HG03442 (cell line): ENCODE data around the gene BCAS4.

Experiments used
- ATAC-seq: cut with Tn5 transposase; IDR thresholded peaks from one replicate; pipeline ENCODE4 v1.9.1; 2021; ENCODE audit warnings: mild to moderate bottlenecking, moderate library complexity; ENCODE audit not compliant: unreplicated experiment

BCAS4 gene

DNA sequence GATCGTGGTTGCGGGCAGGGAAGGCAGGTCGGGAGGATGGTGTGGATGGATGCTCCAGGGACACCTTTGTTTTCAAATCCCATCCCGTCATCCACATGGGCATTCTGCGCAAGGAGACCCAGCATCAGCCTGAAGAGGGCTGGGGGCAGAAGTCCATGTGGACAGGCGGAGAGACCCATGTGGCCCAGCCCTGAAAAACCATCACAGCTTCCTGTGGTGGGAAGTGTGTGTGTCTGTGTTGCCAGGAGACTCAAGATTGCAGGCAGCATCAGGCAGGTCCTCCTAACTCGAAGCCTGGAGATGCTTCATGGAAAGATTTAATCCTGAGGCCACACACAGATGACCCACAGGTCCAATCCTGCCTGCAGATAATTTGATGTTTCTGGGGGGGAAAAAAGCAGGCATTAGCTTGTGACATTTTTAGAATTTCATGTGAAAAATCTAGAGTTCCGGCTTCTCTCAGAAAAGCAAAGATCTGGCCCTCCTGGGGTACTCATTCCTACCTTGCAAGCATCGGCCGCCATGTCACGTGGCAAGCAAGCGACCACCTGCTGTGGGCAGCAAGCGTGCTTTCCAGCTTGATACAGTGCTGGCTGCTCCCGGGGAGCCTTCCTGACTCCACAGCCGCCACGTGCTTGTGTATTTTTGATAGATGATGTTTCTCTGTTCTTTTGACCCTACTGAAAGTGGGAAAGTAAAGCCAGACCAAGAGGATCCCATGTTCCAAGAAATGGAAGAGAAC lies 25.8 kb downstream of the BCAS4 start:
- no peak for ATAC-seq

GRCh38 chr20:50821257-50821921 lies 26.5 kb downstream of the BCAS4 start:
- ATAC-seq: no peak

DNA sequence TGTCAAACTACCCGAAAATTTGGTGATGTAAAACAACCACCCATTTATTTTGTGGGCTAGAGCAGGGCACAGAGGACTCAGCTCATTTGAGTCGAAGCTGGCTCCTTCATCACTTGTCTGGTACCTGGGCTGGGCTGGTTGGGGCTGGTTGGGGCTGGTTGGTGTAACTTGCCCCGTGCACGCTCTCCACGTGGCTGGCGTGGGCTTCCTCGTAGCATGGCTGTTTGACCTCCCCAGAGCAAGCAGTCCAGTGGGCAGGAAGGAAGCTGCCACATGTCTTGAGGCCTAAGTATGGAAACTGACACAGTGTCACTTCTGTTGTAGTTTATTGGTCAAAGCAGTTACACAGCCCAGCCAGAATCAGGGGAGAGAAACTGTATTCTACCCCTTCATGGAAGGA lies 27.1 kb downstream of the BCAS4 start:
- no peak for ATAC-seq

GRCh38 chr20:50823319-50823718 lies 28.5 kb downstream of the BCAS4 start:
- no peak for ATAC-seq

DNA sequence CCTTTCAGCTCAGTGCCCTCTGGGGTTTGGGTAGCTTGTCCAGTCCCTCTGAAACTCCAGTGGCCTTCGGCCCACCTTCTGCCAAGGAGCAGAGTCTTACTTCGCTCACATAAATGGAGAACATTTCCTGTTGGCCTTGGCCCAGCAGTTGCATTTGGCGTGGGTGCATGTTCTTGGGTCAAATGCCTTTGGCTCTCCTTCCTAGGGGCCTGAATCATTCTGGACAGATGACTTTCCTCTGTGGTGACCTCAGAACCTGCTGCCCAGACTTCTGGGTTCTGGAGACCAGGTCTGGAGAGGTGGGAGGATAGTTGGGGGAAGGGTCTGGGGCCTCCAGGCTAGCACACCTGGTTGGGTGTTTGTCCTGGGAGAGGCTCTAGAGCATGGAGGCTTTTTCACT lies 29.3 kb downstream of the BCAS4 start:
- no peak for ATAC-seq

- ATAC-seq: no peak
Measured at GRCh38 chr20:50826121-50826520, 31.3 kb downstream of the BCAS4 start.

DNA sequence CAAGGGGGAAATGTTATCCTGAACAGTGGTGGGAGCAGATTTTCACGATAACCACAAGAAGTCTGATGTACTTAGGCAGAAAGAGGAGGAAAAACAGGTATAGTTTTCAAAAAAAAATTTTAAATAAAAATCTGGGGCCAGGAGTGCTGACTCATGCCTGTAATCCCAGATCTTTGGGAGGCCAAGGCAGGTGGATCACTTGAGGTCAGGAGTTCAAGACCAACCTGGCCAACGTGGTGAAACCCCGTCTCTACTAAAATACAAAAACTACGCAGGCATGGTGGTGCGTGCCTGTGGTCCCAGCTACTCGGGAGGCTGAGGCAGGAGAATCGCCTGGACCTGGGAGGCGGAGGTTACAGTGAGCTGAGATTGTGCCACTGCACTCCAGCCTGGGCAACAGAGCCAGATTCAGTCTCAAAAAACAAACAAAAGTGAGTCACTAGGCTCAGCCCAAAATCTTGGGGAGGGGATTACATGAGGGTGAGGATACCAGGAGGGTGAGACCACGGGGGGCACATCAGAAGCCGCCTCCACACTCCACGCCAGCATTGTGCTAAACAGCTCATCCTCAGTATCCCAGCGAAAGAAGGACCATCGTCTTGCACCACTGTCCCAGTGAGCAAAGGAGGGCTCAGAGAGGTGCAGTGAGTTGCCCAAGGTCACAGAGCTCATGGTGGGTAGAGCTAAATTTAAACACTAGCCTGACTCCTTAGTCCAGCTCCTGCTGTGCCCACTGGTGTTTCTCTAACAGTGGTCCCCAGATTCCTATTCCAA lies 33.7 kb downstream of the BCAS4 start:
- ATAC-seq: no peak

DNA sequence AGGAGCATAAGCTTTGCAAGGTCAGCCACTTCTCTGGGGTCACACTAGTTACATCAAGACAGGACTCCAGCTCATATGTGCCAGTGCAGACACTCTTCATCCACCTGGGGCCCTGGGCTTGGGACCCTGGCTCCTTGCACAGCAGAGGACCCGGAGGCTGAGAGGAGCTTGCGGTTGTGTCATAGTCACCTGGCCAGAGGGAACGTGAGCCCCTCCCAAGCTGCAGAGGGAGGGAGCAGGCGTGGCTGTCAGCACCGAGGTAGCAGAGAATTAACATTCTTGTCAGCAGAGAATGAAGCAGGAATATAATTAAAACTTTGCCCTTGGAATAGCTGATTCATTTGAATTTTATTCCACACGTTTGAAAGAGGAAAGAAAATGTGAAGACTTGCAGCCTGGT lies 36.8 kb downstream of the BCAS4 start:
- no peak for ATAC-seq

- no peak for ATAC-seq
Measured at GRCh38 chr20:50834599-50835005, 39.7 kb downstream of the BCAS4 start.

GRCh38 chr20:50837532-50838321 lies 42.9 kb downstream of the BCAS4 start:
- ATAC-seq: peak; percentile 61

GRCh38 chr20:50838322-50838625 lies 43.4 kb downstream of the BCAS4 start:
- ATAC-seq: no peak

GRCh38 chr20:50838707-50839385 lies 44.0 kb downstream of the BCAS4 start:
- ATAC-seq: no peak

- ATAC-seq: no peak
Measured at GRCh38 chr20:50842821-50843220, 48.0 kb downstream of the BCAS4 start.

DNA sequence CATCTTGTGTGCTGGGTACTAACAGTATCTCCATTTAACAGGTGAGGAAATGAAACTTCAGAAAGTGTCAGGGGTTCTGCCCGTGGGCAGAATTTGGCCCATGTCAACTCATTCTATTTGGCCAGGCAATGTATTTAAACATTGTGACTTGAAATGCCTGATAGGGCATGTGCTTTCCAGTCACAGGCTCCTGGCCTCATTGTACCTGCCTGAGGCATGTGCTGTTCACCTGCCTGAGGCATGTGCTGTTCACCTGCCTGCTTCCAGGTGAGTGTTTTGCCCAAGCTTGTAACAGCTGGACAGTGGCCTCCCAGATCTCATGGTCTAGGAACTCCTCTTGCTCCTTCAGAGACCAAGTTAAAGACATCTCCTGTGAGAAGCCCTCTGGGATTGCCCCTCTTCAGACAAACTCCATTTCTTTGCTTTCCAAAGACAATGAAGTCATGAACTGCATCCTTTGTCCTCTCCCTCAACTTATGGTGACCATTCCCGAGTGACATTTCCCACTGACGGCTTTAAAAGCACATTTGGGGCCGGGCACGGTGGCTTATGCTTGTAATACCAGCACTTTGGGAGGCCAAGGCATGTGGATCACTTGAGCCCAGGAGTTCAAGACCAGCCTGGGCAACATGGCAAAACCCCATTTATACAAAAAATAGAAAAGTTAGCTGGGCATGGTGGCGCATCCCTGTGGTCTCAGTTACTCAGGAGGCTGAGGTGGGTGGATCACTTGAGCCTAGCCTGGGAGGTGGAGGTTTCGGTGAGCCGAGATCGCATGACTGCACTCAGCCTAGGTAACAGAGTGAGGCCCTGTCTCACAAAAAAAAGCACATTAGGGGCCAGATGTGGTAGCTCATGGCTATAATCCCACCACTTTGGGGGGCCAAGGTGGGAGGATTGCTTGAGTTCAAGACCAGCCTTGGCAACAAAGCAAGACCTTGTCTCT lies 48.7 kb downstream of the BCAS4 start:
- no peak for ATAC-seq

GRCh38 chr20:50844430-50845100 lies 49.7 kb downstream of the BCAS4 start:
- ATAC-seq: peak; percentile 87

- ATAC-seq: no peak
Measured at GRCh38 chr20:50845566-50846215, 50.8 kb downstream of the BCAS4 start.

- no peak for ATAC-seq
Measured at GRCh38 chr20:50848341-50848808, 53.5 kb downstream of the BCAS4 start.
